EH (cell line): Measurements from ENCODE around the gene MYO1H.
"Not testable (repeated sequence)": the region's sequence is repeated elsewhere in the genome, so short reads cannot be mapped to it uniquely, and the experiment has no call there.

ENCODE experiments used
- DNase-seq: peaks from one replicate; pipeline ENCODE4 v3.0.0-alpha.2; 2015; ENCODE audit warnings: low read depth

Gene MYO1H

GRCh38 chr12:109406147-109406546, 58.4 kb downstream of the MYO1H start:
- DNase-seq = not testable (repeated sequence)

GRCh38 chr12:109418848-109419480, 71.3 kb downstream of the MYO1H start:
- DNase-seq = no peak

GRCh38 chr12:109421355-109422087, 73.8 kb downstream of the MYO1H start:
- DNase-seq = no peak

- DNase-seq = no peak
Measured at GRCh38 chr12:109422251-109422650, 74.6 kb downstream of the MYO1H start.

- DNase-seq = no peak
Measured at GRCh38 chr12:109423392-109423791, 75.7 kb downstream of the MYO1H start.

- DNase-seq = peak; percentile 81
Measured at GRCh38 chr12:109428037-109428629, 80.4 kb downstream of the MYO1H start.

GRCh38 chr12:109428804-109429203, 81.1 kb downstream of the MYO1H start:
- DNase-seq = not testable (repeated sequence)

GRCh38 chr12:109430244-109430643, 82.5 kb downstream of the MYO1H start:
- no peak for DNase-seq

- no peak for DNase-seq
Measured at GRCh38 chr12:109432431-109432830, 84.7 kb downstream of the MYO1H start.

GRCh38 chr12:109432842-109433304, 85.2 kb downstream of the MYO1H start:
- peak; percentile 76 for DNase-seq

GRCh38 chr12:109433618-109434017, 85.9 kb downstream of the MYO1H start:
- DNase-seq = no peak

- DNase-seq = no peak
Measured at GRCh38 chr12:109434582-109434981, 86.9 kb downstream of the MYO1H start.

- DNase-seq = no peak
Measured at GRCh38 chr12:109435428-109436187, 87.9 kb downstream of the MYO1H start.

GRCh38 chr12:109436188-109436560, 88.5 kb downstream of the MYO1H start:
- no peak for DNase-seq

- DNase-seq = no peak
Measured at GRCh38 chr12:109439181-109439580, 91.5 kb downstream of the MYO1H start.

GRCh38 chr12:109439951-109440350, 92.3 kb downstream of the MYO1H start:
- not testable (repeated sequence) for DNase-seq

GRCh38 chr12:109440851-109441490, 93.3 kb downstream of the MYO1H start:
- DNase-seq = peak; percentile 30

GRCh38 chr12:109443794-109444193, 96.1 kb downstream of the MYO1H start:
- no peak for DNase-seq

- DNase-seq = no peak
Measured at GRCh38 chr12:109444259-109444658, 96.6 kb downstream of the MYO1H start.

- peak; percentile 91 for DNase-seq
Measured at GRCh38 chr12:109445191-109445609, 97.5 kb downstream of the MYO1H start.

- no peak for DNase-seq
Measured at GRCh38 chr12:109446869-109447268, 99.2 kb downstream of the MYO1H start.

GRCh38 chr12:109447482-109447881, 99.8 kb downstream of the MYO1H start:
- DNase-seq = no peak
